Measurements from ENCODE around the gene SPATA21.
"Not testable (repeated sequence)": the region's sequence is repeated elsewhere in the genome, so short reads cannot be mapped to it uniquely, and the experiment has no call there.

The SPATA21 gene

GRCh38 chr1:16436946-16437474 is at the start of gene SPATA21:
Gene SPATA21 (minus strand): TSS chr1:16437424. CDS start chr1:16431371, 6,053 bp downstream.
- DNase-seq = no peak

GRCh38 chr1:16487011-16487410 is 49.8 kb upstream of the SPATA21 start:
- not testable (repeated sequence) for DNase-seq

GRCh38 chr1:16486316-16486715 is 49.1 kb upstream of the SPATA21 start:
- not testable (repeated sequence) for DNase-seq

GRCh38 chr1:16484931-16485330 is 47.7 kb upstream of the SPATA21 start:
- DNase-seq = no peak

- no peak for DNase-seq
These were observed 47.2 kb upstream of the SPATA21 start for GRCh38 chr1:16484501-16484835.

- not testable (repeated sequence) for DNase-seq
These were observed 46.6 kb upstream of the SPATA21 start for GRCh38 chr1:16483639-16484500.

GRCh38 chr1:16483146-16483545 is 45.9 kb upstream of the SPATA21 start:
- not testable (repeated sequence) for DNase-seq

- no peak for DNase-seq
These were observed 40.9 kb upstream of the SPATA21 start for GRCh38 chr1:16478091-16478490.

- not testable (repeated sequence) for DNase-seq
These were observed 38.8 kb upstream of the SPATA21 start for GRCh38 chr1:16475771-16476770.

- DNase-seq = not testable (repeated sequence)
These were observed 37.7 kb upstream of the SPATA21 start for GRCh38 chr1:16474891-16475290.

- DNase-seq = no peak
These were observed 37.1 kb upstream of the SPATA21 start for GRCh38 chr1:16474166-16474800.

- no peak for DNase-seq
These were observed 31.3 kb upstream of the SPATA21 start for GRCh38 chr1:16468558-16468957.

GRCh38 chr1:16464917-16465625 is 27.8 kb upstream of the SPATA21 start:
- DNase-seq = no peak

GRCh38 chr1:16462773-16463330 is 25.6 kb upstream of the SPATA21 start:
- DNase-seq = no peak

- DNase-seq = no peak
These were observed 24.5 kb upstream of the SPATA21 start for GRCh38 chr1:16461681-16462080.

- DNase-seq = no peak
These were observed 22.2 kb upstream of the SPATA21 start for GRCh38 chr1:16459352-16459925.

- no peak for DNase-seq
These were observed 21.6 kb upstream of the SPATA21 start for GRCh38 chr1:16458831-16459230.

- not testable (repeated sequence) for DNase-seq
These were observed 18.9 kb upstream of the SPATA21 start for GRCh38 chr1:16456151-16456550.

- DNase-seq = not testable (repeated sequence)
These were observed 17.7 kb upstream of the SPATA21 start for GRCh38 chr1:16454909-16455308.

GRCh38 chr1:16451841-16452528 is 14.8 kb upstream of the SPATA21 start:
- no peak for DNase-seq

Data from DMS79 (cell line).